ENCODE data around the gene RFC4. TPM values are rescaled to one million over a fixed set of nuclear protein-coding genes. Genes with fewer than 3 reads are reported as not detected.

RFC4 gene
- total RNA-seq, 1 experiment from 2014 or later: 70.7 TPM

GRCh38 chr3:186821429-186822387 lies 15.4 kb upstream of the RFC4 start:
- intact Hi-C loops (cut with micrococcal nuclease; ENCODE audit: unreplicated experiment) (loop anchor here (1.0 kb wide), 1 partner anchor 206 kb away; no protein-coding TSS in a partner anchor), in situ Hi-C loops (cut with HindIII; ENCODE audit: low pct_unique_long_range_greater_than_20kb, low sequenced_read_pairs) (no loop called here)
- no peak overlapping the region for H3K4me3 ChIP-seq (ENCODE audit: low read depth in 2 of 2, low read length in 2 of 2)
- H3K4me1 ChIP-seq (ENCODE audit: control insufficient read depth, insufficient read depth, low read length): 0 out of 2 replicates have a peak, but pooled peaks cover 3% of the 10 kb centered on the region
- no peaks in the 10 kb centered on the region for H3K9me3 ChIP-seq (ENCODE audit: control insufficient read depth, insufficient read depth, low read depth, low read length)
- no peak for TF ChIP-seq SIN3A (IDR thresholded peaks at IDR 0.05; ENCODE audit: borderline replicate concordance, insufficient read depth, low read depth, low read length)
- no peak for TF ChIP-seq POLR2AphosphoS5 (IDR thresholded peaks at IDR 0.05; ENCODE audit: low read depth, low read length)
- no peak for TF ChIP-seq TCF7L2 (IDR thresholded peaks at IDR 0.05; ENCODE audit: low read depth, low read length)
- TF ChIP-seq REST (IDR thresholded peaks at IDR 0.05; ENCODE audit: insufficient read depth in 1 of 2, low read depth in 2 of 2, low read length in 1 of 2): no peak
- peak; percentile 88 for TF ChIP-seq CTCF (IDR thresholded peaks at IDR 0.05)
- POLR2A ChIA-PET: interaction anchor here (0.6 kb wide), 1 partner anchor 318 kb away, joined by 7 read pairs; the partner anchor contains the start of gene RPL39L
- peak; percentile 33 for DNase-seq (ENCODE audit: low read depth, low spot score)
- BruUV-seq (replicated peaks): no TSS peak
- H3K27ac ChIP-seq (ENCODE audit: low read length): no peak overlapping the region
- no peak for ATAC-seq
- CTCF ChIA-PET: interaction anchor here (0.6 to 1.2 kb wide), 5 partner anchors 207 to 742 kb away, joined by 3 to 8 read pairs (median 4); no protein-coding TSS in a partner anchor
- H3K27me3 ChIP-seq (ENCODE audit: control insufficient read depth, insufficient read depth, low read length): peaks cover 5% of the 10 kb centered on the region; the same call in 1 of the 2 replicates
- no peaks in the 10 kb centered on the region for H3K36me3 ChIP-seq (ENCODE audit: control insufficient read depth, insufficient read depth, low read length)

GRCh38 chr3:186818956-186819355 lies 12.7 kb upstream of the RFC4 start:
- in situ Hi-C loops (cut with HindIII; ENCODE audit: low pct_unique_long_range_greater_than_20kb, low sequenced_read_pairs) (no loop called here), intact Hi-C loops (cut with micrococcal nuclease; ENCODE audit: unreplicated experiment) (no loop called here)
- Histone ChIP-seq H3K9me3 (ENCODE audit: control insufficient read depth, insufficient read depth, low read depth, low read length) (no peaks in the 10 kb centered on the region), H3K36me3 (ENCODE audit: control insufficient read depth, insufficient read depth, low read length) (no peaks in the 10 kb centered on the region), H3K27ac (ENCODE audit: low read length) (no peak overlapping the region), H3K4me1 (ENCODE audit: control insufficient read depth, insufficient read depth, low read length) (no peaks in the 10 kb centered on the region), H3K4me3 (ENCODE audit: low read depth in 2 of 2, low read length in 2 of 2) (no peak overlapping the region), H3K27me3 (ENCODE audit: control insufficient read depth, insufficient read depth, low read length) (peaks cover 1% of the 10 kb centered on the region; the same call in 1 of the 2 replicates)
- ATAC-seq (no peak), DNase-seq (ENCODE audit: low read depth, low spot score) (no peak)
- no peak for TF ChIP-seq REST (IDR thresholded peaks at IDR 0.05; ENCODE audit: insufficient read depth in 1 of 2, low read depth in 2 of 2, low read length in 1 of 2)
- no peak for TF ChIP-seq POLR2AphosphoS5 (IDR thresholded peaks at IDR 0.05; ENCODE audit: low read depth, low read length)
- TF ChIP-seq TCF7L2 (IDR thresholded peaks at IDR 0.05; ENCODE audit: low read depth, low read length): no peak
- TF ChIP-seq SIN3A (IDR thresholded peaks at IDR 0.05; ENCODE audit: borderline replicate concordance, insufficient read depth, low read depth, low read length): no peak
- TF ChIP-seq CTCF (IDR thresholded peaks at IDR 0.05): no peak
- no TSS peak for BruUV-seq (replicated peaks)
- POLR2A ChIA-PET: no interaction called here
- CTCF ChIA-PET: interaction anchor here (1.1 kb wide), 1 partner anchor 202 kb away, joined by 4 read pairs; no protein-coding TSS in a partner anchor

Measured in Panc1 (cell line).